ENCODE results near the gene PML.

PML gene

GRCh38 chr15:73950831-73951561, 43.5 kb upstream of the PML start (continued):
- TF ChIP-seq ZNF776 (tag by site-specific recombination; IDR thresholded peaks at IDR 0.05; ENCODE audit: borderline replicate concordance) (no peak), ZNF791 (tag by site-specific recombination; IDR thresholded peaks at IDR 0.05) (no peak), ZNF114 (tag by site-specific recombination; IDR thresholded peaks at IDR 0.05) (no peak), ZNF324 (tag by site-specific recombination; IDR thresholded peaks at IDR 0.05) (0 out of 2 replicates have a peak, but pooled peaks have one; percentile 27), ZNF843 (tag by site-specific recombination; IDR thresholded peaks at IDR 0.05) (no peak), ZNF830 (tag by site-specific recombination; IDR thresholded peaks at IDR 0.05; ENCODE audit: low read depth) (no peak), ZNF600 (tag by site-specific recombination; IDR thresholded peaks at IDR 0.05) (peak; percentile 59; the same call in 1 of the 2 replicates), OSR2 (tag by site-specific recombination; IDR thresholded peaks at IDR 0.05) (peak; percentile 10; the same call in 1 of the 2 replicates), PRDM10 (tag by site-specific recombination; IDR thresholded peaks at IDR 0.05) (peak; percentile 58; the same call in 1 of the 2 replicates), ZNF16 (tag by site-specific recombination; IDR thresholded peaks at IDR 0.05; ENCODE audit: low read depth) (no peak), ZNF561 (tag by site-specific recombination; IDR thresholded peaks at IDR 0.05; ENCODE audit: borderline replicate concordance) (no peak; the same call in 1 of the 2 replicates), ZNF2 (tag by site-specific recombination; IDR thresholded peaks at IDR 0.05) (0 out of 2 replicates have a peak, but pooled peaks have one; percentile 20), ZNF654 (tag by site-specific recombination; IDR thresholded peaks at IDR 0.05; ENCODE audit: low read depth) (peak; percentile 77), ZIC2 (tag by site-specific recombination; IDR thresholded peaks at IDR 0.05) (peak; percentile 86), ZNF626 (tag by site-specific recombination; IDR thresholded peaks at IDR 0.05) (no peak), ZNF704 (tag by site-specific recombination; IDR thresholded peaks at IDR 0.05) (no peak), ZBTB8A (tag by site-specific recombination; IDR thresholded peaks at IDR 0.05) (no peak), ZNF48 (tag by site-specific recombination; IDR thresholded peaks at IDR 0.05) (no peak), GLIS2 (tag by site-specific recombination; IDR thresholded peaks at IDR 0.05) (peak; percentile 65), ZNF10 (tag by site-specific recombination; IDR thresholded peaks at IDR 0.05) (no peak), ZNF274 (IDR thresholded peaks at IDR 0.05; ENCODE audit: low read length) (no peak), ZNF274 (tag by site-specific recombination; IDR thresholded peaks at IDR 0.05; ENCODE audit: borderline replicate concordance) (no peak), ZNF837 (tag by site-specific recombination; IDR thresholded peaks at IDR 0.05) (no peak), HOXC10 (CRISPR knock-in tag; IDR thresholded peaks at IDR 0.05) (no peak), ZFHX2 (tag by site-specific recombination; conservative IDR thresholded peaks at IDR 0.05) (no peak), ZNF658 (tag by site-specific recombination; IDR thresholded peaks at IDR 0.05) (no peak), ZFP37 (tag by site-specific recombination; IDR thresholded peaks at IDR 0.05) (no peak), GLI2 (tag by site-specific recombination; IDR thresholded peaks at IDR 0.05; ENCODE audit: borderline replicate concordance, low read depth) (no peak), REPIN1 (tag by site-specific recombination; IDR thresholded peaks at IDR 0.05; ENCODE audit: low read depth) (no peak), SP7 (tag by site-specific recombination; IDR thresholded peaks at IDR 0.05) (peak; percentile 20; the same call in 1 of the 2 replicates)
- TF ChIP-seq, protein P1, sequence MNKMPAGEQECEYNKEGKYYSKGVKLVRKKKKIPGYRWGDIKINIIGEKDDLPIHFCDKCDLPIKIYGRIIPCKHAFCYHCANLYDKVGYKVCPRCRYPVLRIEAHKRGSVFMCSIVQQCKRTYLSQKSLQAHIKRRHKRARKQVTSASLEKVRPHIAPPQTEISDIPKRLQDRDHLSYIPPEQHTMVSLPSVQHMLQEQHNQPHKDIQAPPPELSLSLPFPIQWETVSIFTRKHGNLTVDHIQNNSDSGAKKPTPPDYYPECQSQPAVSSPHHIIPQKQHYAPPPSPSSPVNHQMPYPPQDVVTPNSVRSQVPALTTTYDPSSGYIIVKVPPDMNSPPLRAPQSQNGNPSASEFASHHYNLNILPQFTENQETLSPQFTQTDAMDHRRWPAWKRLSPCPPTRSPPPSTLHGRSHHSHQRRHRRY (tag by site-specific recombination; IDR thresholded peaks at IDR 0.05): no peak
- TF ChIP-seq, protein P2, sequence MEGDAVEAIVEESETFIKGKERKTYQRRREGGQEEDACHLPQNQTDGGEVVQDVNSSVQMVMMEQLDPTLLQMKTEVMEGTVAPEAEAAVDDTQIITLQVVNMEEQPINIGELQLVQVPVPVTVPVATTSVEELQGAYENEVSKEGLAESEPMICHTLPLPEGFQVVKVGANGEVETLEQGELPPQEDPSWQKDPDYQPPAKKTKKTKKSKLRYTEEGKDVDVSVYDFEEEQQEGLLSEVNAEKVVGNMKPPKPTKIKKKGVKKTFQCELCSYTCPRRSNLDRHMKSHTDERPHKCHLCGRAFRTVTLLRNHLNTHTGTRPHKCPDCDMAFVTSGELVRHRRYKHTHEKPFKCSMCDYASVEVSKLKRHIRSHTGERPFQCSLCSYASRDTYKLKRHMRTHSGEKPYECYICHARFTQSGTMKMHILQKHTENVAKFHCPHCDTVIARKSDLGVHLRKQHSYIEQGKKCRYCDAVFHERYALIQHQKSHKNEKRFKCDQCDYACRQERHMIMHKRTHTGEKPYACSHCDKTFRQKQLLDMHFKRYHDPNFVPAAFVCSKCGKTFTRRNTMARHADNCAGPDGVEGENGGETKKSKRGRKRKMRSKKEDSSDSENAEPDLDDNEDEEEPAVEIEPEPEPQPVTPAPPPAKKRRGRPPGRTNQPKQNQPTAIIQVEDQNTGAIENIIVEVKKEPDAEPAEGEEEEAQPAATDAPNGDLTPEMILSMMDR (tag by site-specific recombination; IDR thresholded peaks at IDR 0.05): peak; percentile 93
